SK-N-SH treated with all-trans-retinoic acid at 6 μM for 48 hours (cell line): Measurements from ENCODE around the gene PMAIP1.

Source experiments
- CREB5 ChIP-seq: fragments of 250-450 bp; sonication (Bioruptor Pico); IDR thresholded peaks from 2 replicates; pipeline ENCODE4 v1.5.1; 2020; ENCODE audit warnings: low read depth, mild to moderate bottlenecking, moderate library complexity
- TCF4 ChIP-seq: fragments of 250-450 bp; sonication (Bioruptor Pico); IDR thresholded peaks from 2 replicates; pipeline ENCODE4 v1.8.0; 2021; ENCODE audit warnings: mild to moderate bottlenecking, moderate library complexity, borderline replicate concordance
- TSHZ2 ChIP-seq: fragments of 250-450 bp; sonication (Bioruptor Pico); IDR thresholded peaks from 2 replicates; pipeline ENCODE4 v1.5.0; 2020; ENCODE audit warnings: mild to moderate bottlenecking, moderate library complexity
- ZFP3 ChIP-seq: fragments of 250-450 bp; sonication (Bioruptor Pico); IDR thresholded peaks from 2 replicates; pipeline ENCODE4 v1.5.0; 2020; ENCODE audit warnings: mild to moderate bottlenecking, moderate library complexity
- ZFP30 ChIP-seq: fragments of 450-650 bp; formaldehyde crosslinking; IDR thresholded peaks from 2 replicates; pipeline ENCODE4 v1.5.0; 2022; ENCODE audit warnings: mild to moderate bottlenecking, moderate library complexity
- ZNF8 ChIP-seq: fragments of 450-650 bp; formaldehyde crosslinking; IDR thresholded peaks from 2 replicates; pipeline ENCODE4 v1.5.0; 2020; ENCODE audit warnings: mild to moderate bottlenecking, moderate library complexity

GRCh38 chr18:59904011-59904601, 4.3 kb downstream of the PMAIP1 start:
- TF ChIP-seq ZNF8 (CRISPR knock-in tag): no peak
- TF ChIP-seq ZFP30 (CRISPR knock-in tag): no peak
- TF ChIP-seq CREB5 (CRISPR knock-in tag): no peak
- no peak for TF ChIP-seq TSHZ2 (CRISPR knock-in tag)
- no peak for TF ChIP-seq TCF4 (CRISPR knock-in tag)
- no peak for TF ChIP-seq ZFP3 (CRISPR knock-in tag)
